WTC11 (cell line): ENCODE data around the gene CARS1.

Experiments used
- CDX4 ChIP-seq: fragments of 250-450 bp; sonication (Bioruptor Pico); IDR thresholded peaks from 2 replicates; pipeline ENCODE4 v1.9.0; 2021; ENCODE audit warnings: moderate library complexity, mild to moderate bottlenecking, inconsistent platforms, borderline replicate concordance
- CREB1 ChIP-seq: sonication (generic); formaldehyde crosslinking; IDR thresholded peaks from 2 replicates; pipeline ENCODE4 v1.8.0; 2023; ENCODE audit warnings: mild to moderate bottlenecking, missing genetic modification reagents
- CTCF ChIP-seq: fragments of 200-600 bp; IDR thresholded peaks from 2 replicates; pipeline ENCODE4 v1.8.0; 2022; ENCODE audit warnings: antibody characterized with exemption
- FOXP1 ChIP-seq: sonication (generic); formaldehyde crosslinking; IDR thresholded peaks from 2 replicates; pipeline ENCODE4 v1.8.0; 2022; ENCODE audit warnings: missing genetic modification reagents, mild to moderate bottlenecking, moderate library complexity, borderline replicate concordance
- NFATC4 ChIP-seq: fragments of 250-450 bp; sonication (Bioruptor Pico); IDR thresholded peaks from 2 replicates; pipeline ENCODE4 v1.9.0; 2021; ENCODE audit warnings: mild to moderate bottlenecking
- NFYB ChIP-seq: sonication (generic); formaldehyde crosslinking; conservative IDR thresholded peaks from 2 replicates; pipeline ENCODE4 v1.8.0; 2022; ENCODE audit warnings: low read depth, missing genetic modification reagents
- NR3C1 ChIP-seq: sonication (generic); formaldehyde crosslinking; conservative IDR thresholded peaks from 2 replicates; pipeline ENCODE4 v1.8.1; 2023; ENCODE audit warnings: low read depth, mild to moderate bottlenecking, missing genetic modification reagents
- SMAD4 ChIP-seq: sonication (generic); formaldehyde crosslinking; IDR thresholded peaks from 2 replicates; pipeline ENCODE4 v1.8.0; 2022; ENCODE audit warnings: mild to moderate bottlenecking, missing genetic modification reagents
- SP1 ChIP-seq: sonication (generic); formaldehyde crosslinking; conservative IDR thresholded peaks from 2 replicates; pipeline ENCODE4 v1.8.1; 2022; ENCODE audit warnings: missing genetic modification reagents
- TCF7 ChIP-seq: sonication (generic); formaldehyde crosslinking; IDR thresholded peaks from 2 replicates; pipeline ENCODE4 v1.8.0; 2022; ENCODE audit warnings: mild to moderate bottlenecking, low read depth, missing genetic modification reagents, moderate library complexity
- TP53 ChIP-seq: sonication (generic); formaldehyde crosslinking; IDR thresholded peaks from 2 replicates; pipeline ENCODE4 v1.8.1; 2023; ENCODE audit warnings: mild to moderate bottlenecking, missing genetic modification reagents
- ZBTB43 ChIP-seq: sonication (generic); formaldehyde crosslinking; IDR thresholded peaks from 2 replicates; pipeline ENCODE4 v1.8.1; 2023; ENCODE audit warnings: mild to moderate bottlenecking, missing genetic modification reagents
- ZNF281 ChIP-seq: sonication (generic); formaldehyde crosslinking; IDR thresholded peaks from 2 replicates; pipeline ENCODE4 v1.8.0; 2023; ENCODE audit warnings: mild to moderate bottlenecking, missing genetic modification reagents

GRCh38 chr11:2983908-2984307 is 73.3 kb downstream of the CARS1 start:
- TF ChIP-seq NR3C1 (CRISPR knock-in tag) (no peak), SMAD4 (CRISPR knock-in tag) (no peak), ZBTB43 (no peak), NFATC4 (CRISPR knock-in tag) (no peak), ZNF281 (no peak), NFYB (no peak), TCF7 (CRISPR knock-in tag) (no peak), SP1 (CRISPR knock-in tag) (no peak), CDX4 (no peak), FOXP1 (CRISPR knock-in tag) (no peak), CTCF (no peak), TP53 (CRISPR knock-in tag) (no peak), CREB1 (CRISPR knock-in tag) (no peak)
